HG03457 (cell line): ENCODE data around the gene CCRL2.

Experiments used
- ATAC-seq: cut with Tn5 transposase; IDR thresholded peaks from one replicate; pipeline ENCODE4 v1.9.1; 2021; ENCODE audit warnings: moderate number of reproducible peaks; ENCODE audit not compliant: unreplicated experiment

CCRL2 gene

DNA sequence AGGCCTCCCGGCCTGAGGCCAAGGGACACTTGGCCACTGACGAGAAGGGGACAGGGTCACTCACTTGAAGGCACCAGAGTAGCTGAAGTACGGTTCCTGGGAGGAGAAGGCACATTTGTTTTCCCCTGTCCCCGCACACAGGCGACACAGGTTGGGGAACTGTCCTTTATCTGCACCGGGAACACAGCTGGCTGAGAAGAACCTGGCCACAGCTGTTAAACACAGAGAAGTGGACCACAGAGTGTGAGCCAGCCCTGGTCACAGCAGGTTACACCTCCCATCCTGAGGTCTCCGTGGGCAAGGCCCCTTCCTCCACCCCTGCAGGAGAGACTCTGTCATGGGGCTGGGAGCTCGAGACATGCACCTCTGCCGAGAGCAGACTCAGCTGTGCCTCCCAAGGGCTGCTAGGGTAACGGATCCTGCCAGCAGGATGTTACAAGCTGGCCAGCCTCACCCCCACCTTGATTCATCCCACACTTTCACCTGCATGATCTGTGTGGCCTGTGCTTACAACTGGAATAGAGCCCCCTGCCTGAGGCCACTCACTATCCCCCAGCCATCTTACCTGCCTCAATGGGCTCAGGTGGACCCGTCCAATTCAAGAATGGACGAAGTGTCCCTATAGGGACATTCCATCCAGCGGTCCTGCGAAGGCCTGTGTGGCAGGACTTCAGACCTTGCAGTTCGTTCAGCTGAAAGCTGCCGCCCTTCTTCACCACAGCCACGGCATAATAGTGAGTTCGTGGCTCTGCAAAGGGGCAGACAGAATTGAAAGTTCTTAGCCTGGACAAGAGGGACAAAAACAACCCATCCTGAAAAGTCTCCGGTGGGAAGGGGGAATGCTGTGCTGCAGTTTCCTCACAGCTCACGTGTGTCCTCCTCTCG, 48.4 kb downstream of the CCRL2 start:
- ATAC-seq: no peak

GRCh38 chr3:46456118-46456517, 49.1 kb downstream of the CCRL2 start:
- ATAC-seq: no peak
